KOPT-K1 (cell line): ENCODE results near the gene C8A.

Source experiments
- H3K27ac ChIP-seq: fragments of 200-600 bp; sonication (generic); 2 replicates; pipeline ENCODE4 v1.5.1; 2016; ENCODE audit warnings: antibody characterized with exemption, mild to moderate bottlenecking, low read depth, low read length; ENCODE audit not compliant: poor library complexity, severe bottlenecking
- H3K36me3 ChIP-seq: fragments of 200-600 bp; sonication (generic); 2 replicates; pipeline ENCODE4 v1.5.1; 2017; ENCODE audit warnings: antibody characterized with exemption, mild to moderate bottlenecking, low read length, moderate library complexity; ENCODE audit not compliant: insufficient read depth
- H3K9me3 ChIP-seq: fragments of 200-600 bp; sonication (generic); 2 replicates; pipeline ENCODE4 v1.5.1; 2017; ENCODE audit warnings: antibody characterized with exemption, low read length, mild to moderate bottlenecking; ENCODE audit not compliant: insufficient read depth, poor library complexity, severe bottlenecking

C8A gene

DNA sequence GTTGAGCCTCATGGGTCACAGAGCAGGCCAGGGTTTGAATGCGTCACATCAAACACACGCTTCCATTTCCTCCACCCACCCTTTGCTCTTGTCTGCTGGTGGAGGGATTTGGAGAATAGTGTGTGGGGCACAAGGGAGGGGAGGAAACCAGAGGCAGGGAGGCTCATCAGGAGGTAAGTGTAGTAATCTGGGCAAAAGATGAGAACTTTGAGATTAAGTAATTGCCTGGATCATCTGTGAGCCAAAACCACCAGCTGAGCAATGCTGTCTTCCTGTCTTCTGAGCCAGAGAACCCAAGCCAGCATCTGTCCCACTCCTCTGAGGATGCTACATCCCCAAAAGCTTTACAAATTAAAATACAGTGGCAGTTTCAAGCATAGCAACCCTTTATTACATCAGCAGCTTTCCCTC lies 66.0 kb downstream of the C8A start:
- H3K9me3 ChIP-seq: no peaks in the 10 kb centered on the region
- H3K27ac ChIP-seq: no peak overlapping the region
- H3K36me3 ChIP-seq: no peaks in the 10 kb centered on the region

- Histone ChIP-seq H3K9me3 (no peaks in the 10 kb centered on the region), H3K27ac (no peak overlapping the region), H3K36me3 (no peaks in the 10 kb centered on the region)
Observed at GRCh38 chr1:56921479-56921878, 66.9 kb downstream of the C8A start.

GRCh38 chr1:56922070-56922469 lies 67.5 kb downstream of the C8A start:
- no peaks in the 10 kb centered on the region for H3K9me3 ChIP-seq
- H3K36me3 ChIP-seq: no peaks in the 10 kb centered on the region
- H3K27ac ChIP-seq: no peak overlapping the region

- Histone ChIP-seq H3K36me3 (no peaks in the 10 kb centered on the region), H3K9me3 (no peaks in the 10 kb centered on the region), H3K27ac (no peak overlapping the region)
Observed at GRCh38 chr1:56922507-56922906, 67.9 kb downstream of the C8A start.

DNA sequence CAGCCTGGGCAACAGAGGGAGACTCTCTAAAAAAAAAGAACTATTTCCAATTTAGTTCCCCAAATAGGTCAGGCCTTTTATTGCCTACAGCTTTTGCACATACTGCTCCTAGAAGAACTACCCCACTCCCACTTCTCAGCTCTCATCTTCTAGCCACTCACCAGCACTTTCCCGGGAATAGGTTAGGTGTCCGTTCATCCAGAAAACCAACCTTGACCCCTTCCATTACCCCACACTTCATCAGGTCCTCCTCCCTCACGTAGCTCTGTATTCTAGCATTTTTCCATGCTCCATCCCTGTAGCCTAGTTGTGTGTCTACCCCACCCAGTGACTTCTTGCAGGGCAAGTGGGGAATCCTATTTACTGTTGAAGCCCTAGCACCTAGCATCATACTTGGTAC lies 68.6 kb downstream of the C8A start:
- Histone ChIP-seq H3K27ac (no peak overlapping the region), H3K36me3 (no peaks in the 10 kb centered on the region), H3K9me3 (no peaks in the 10 kb centered on the region)

DNA sequence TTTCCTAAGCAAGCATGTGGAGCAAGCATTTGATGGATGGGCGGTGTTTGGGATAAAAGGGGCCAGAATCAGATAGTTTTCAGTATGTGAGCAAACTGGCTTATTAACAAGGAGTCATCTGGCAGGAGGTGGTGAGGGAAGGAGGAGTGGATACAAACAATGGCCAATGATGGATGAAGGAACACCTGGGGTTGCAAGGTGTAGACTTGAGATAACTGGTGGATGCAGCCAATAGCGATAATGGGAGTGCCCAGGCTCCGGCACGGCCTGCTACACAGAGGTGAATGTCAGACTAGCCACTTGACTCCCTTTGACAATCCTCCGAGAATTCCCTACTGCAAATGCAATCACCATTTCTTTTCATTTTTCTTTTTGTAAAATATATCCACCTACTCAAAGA lies 69.5 kb downstream of the C8A start:
- H3K9me3 ChIP-seq: no peaks in the 10 kb centered on the region
- H3K27ac ChIP-seq: no peak overlapping the region
- no peaks in the 10 kb centered on the region for H3K36me3 ChIP-seq

GRCh38 chr1:56925193-56925592 lies 70.6 kb downstream of the C8A start:
- H3K9me3 ChIP-seq: no peaks in the 10 kb centered on the region
- no peaks in the 10 kb centered on the region for H3K36me3 ChIP-seq
- no peak overlapping the region for H3K27ac ChIP-seq

- Histone ChIP-seq H3K9me3 (no peaks in the 10 kb centered on the region), H3K36me3 (no peaks in the 10 kb centered on the region)
Observed at GRCh38 chr1:56927171-56927570, 72.6 kb downstream of the C8A start.

GRCh38 chr1:56927986-56928385 lies 73.4 kb downstream of the C8A start:
- H3K9me3 ChIP-seq: no peaks in the 10 kb centered on the region
- no peaks in the 10 kb centered on the region for H3K36me3 ChIP-seq
- no peak overlapping the region for H3K27ac ChIP-seq

More at GRCh38 chr1:56927171-56927570, 72.6 kb downstream of the C8A start:
- H3K27ac ChIP-seq: no peak overlapping the region

GRCh38 chr1:56929492-56929891 lies 74.9 kb downstream of the C8A start:
- H3K36me3 ChIP-seq: no peaks in the 10 kb centered on the region
- H3K9me3 ChIP-seq: no peaks in the 10 kb centered on the region
- H3K27ac ChIP-seq: no peak overlapping the region

DNA sequence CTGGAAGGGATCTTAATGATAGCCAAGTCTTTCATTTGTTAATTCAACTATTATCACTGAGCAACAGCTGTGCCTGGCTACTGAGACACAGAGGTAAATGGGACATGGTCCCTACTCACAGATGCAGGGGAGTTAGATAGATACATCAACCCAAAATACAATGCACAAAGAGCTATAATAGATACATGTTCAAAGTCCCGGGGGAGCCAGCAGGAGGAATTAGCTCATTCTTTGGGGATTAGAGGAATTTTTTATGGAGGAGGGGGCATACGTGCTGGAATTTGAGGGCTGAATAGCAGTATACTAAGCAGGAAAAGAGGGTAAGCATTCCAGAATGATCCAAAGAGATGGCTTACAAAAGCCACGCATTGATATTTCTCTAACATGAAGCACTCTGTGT lies 76.6 kb downstream of the C8A start:
- Histone ChIP-seq H3K27ac (no peak overlapping the region), H3K9me3 (no peaks in the 10 kb centered on the region), H3K36me3 (no peaks in the 10 kb centered on the region)

GRCh38 chr1:56931686-56932085 lies 77.1 kb downstream of the C8A start:
- Histone ChIP-seq H3K27ac (no peak overlapping the region), H3K9me3 (no peaks in the 10 kb centered on the region), H3K36me3 (no peaks in the 10 kb centered on the region)

GRCh38 chr1:56933161-56933560 lies 78.6 kb downstream of the C8A start:
- H3K27ac ChIP-seq: no peak overlapping the region
- no peaks in the 10 kb centered on the region for H3K36me3 ChIP-seq
- no peaks in the 10 kb centered on the region for H3K9me3 ChIP-seq

DNA sequence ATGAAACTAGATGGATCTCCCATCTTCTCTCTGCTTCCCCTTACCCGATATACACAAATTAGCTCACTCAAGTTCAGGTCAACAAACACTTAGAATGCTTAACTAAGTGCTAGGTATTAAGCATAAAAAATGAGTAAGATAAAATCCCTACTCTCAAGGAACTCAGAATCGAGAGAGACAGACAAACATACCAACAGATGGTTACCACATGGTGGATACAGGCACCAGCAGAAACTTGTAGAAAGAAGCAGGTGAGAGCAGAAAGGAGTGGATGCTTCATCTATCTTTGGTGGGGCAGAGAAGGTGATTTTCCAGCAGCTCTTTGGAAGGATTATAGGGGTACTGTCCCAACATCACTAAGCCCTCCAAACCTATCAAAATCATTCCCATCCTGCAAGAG lies 79.0 kb downstream of the C8A start:
- no peaks in the 10 kb centered on the region for H3K36me3 ChIP-seq
- no peak overlapping the region for H3K27ac ChIP-seq
- H3K9me3 ChIP-seq: no peaks in the 10 kb centered on the region

- Histone ChIP-seq H3K27ac (no peak overlapping the region), H3K36me3 (no peaks in the 10 kb centered on the region), H3K9me3 (no peaks in the 10 kb centered on the region)
Observed at GRCh38 chr1:56934430-56935060, 79.9 kb downstream of the C8A start.

DNA sequence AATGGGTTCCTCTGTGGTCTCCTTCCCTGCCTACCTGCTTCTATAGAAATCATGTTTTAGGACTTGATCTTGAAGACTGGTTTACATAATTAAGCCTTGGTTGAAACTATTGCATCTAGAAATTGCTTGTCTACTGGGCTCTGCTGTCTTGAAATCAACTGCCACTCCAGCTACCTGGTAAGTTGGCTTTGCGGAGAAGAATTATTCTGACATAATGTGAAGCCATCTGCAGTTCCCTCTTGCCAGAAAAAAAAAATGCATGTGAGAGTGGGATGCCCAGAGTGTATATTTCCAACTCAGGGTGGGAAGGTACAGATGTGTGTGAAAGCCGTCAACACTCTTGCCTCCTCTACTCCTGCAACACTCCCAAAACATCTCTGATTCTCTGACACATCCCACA lies 84.0 kb downstream of the C8A start:
- Histone ChIP-seq H3K36me3 (no peaks in the 10 kb centered on the region), H3K9me3 (no peaks in the 10 kb centered on the region), H3K27ac (no peak overlapping the region)
